Tongue (tissue), 2 donors: ENCODE measurements around the gene MARS1. TPM values are rescaled to one million over a fixed set of nuclear protein-coding genes. Genes with fewer than 3 reads are reported as not detected.

Source experiments
- DNase-seq: peaks from one replicate; pipeline ENCODE4 v3.0.0-alpha.2; 2015
- total RNA-seq: library from RNA; depleted of rRNA; stranded (reverse); fragments of >200 nt; gene quantifications from one replicate; pipeline ENCODE4 v1.2.3, GENCODE V29; 2014

Gene MARS1
- total RNA-seq, 1 donor from 2014 or later = 72.3 TPM

DNA sequence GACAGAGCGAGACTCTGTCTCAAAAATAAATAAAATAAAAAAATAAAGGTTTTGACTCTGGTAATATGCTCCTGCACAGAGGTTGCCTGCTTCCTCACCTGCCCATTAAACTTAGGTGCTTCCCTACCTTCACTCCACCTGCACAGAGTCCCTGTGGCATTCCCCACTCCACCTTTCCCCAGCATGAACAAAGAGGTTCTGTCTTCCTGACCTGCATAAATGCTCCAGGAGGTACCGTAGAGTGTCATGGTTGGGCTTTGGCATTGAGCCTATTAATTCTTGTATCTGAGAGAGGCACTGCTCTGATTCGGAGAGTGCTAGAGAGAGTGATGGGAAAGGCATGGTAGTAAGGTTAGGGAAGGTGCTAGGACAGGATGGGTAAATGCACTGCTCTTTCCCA, 14.5 kb upstream of the MARS1 start:
- no peak for DNase-seq

DNA sequence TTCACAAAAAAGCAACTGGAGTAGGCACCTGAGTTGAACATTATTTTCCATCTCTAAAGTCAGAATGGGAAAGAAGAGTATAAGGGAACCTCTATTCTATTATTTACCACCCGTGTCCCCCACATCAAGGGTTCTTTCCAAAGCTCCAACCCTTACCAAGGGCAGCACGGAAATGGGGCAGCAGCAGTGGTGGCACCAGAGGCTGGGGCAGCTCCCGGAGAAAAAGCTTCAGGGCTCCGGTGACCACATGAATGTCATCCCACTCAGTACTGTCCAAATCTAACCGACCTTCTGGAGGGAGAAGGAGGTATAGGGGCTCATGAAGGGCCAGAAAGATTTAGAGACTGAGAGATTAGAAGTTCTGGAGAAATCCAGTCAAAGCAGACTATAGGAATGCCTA, 14.0 kb upstream of the MARS1 start:
- DNase-seq = no peak

DNA sequence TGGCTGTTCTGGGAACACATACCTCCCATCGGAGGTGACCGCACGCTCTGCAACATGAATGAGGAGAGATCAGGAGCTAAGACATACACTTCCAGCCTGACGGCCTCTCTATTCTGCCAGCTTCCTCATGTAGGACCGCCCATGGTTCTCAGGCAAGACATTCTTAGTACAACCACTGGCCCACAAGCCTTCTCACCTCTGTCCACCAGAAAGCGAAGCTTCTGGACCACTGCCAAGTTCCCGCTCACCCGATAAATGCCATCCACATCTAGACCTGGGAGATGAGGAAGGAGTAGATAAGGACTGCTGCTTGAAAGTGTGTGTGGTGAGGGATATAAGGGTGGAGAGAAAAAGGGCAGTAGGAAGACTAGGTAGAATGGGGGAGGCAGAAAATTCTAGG, 13.4 kb upstream of the MARS1 start:
- no peak for DNase-seq

DNA sequence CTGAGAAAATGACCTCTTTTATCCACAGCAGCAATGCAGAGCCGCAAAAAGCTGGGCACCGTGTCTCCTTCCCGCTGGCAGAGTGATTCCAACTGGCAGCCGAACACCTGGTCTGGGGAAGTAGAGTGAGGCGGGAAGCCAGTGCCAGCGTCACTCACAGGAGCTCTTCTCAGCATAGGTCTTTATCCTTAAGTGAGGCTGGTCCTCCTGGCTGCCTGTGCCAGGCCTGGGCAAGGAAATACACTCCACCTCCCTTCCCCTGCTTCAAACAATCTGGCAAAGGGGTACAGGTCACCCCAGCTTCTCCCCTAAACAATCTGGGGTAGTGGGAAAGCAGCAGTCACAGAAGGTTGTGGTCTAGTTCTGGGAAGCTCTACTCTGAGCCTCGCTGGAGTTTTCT, 13.0 kb upstream of the MARS1 start:
- DNase-seq = no peak

DNA sequence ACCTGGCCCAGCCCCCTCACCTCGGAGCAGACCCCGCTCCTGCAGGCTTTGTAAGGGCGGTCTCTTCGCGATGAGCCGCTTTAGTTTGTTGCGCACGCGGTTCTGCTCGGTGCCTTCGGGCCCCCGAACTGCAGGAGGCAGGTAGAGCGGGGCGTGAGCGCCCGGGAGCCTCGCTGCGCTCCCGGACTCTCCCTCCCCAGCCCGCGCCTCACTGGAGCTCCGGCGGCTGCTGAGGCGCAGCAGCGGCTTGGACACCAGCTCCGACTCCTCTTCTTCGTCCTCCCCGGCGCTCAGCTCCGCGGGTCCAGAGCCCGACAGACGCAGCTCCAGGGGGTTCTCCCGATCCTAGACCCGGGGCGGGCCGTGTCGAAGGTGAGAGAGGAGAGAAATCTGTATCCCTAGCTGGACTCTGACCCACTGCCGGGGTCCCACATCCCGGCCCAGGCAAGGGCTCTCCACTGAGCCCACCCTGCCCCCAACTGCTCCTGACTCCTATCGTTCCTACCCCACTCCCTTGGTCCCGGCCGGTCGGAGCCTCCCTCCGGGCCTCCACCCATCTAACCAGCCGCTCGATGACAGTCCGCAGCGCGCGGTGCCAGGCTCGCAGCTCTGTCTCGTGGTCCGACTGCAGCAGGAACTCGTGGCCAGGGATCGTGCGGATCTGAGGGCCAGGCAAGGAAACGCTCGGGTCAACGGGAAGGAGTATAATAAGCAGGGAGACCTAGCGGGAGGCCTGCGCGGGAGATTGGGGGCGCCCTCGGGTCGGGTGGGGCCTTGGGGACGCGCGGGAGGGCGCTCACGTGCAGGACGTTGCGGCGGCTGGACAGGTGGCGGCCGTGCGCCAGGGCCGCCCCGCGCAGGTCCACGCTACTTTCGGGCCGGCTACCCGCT, 12.4 kb upstream of the MARS1 start:
- DNase-seq = no peak

DNA sequence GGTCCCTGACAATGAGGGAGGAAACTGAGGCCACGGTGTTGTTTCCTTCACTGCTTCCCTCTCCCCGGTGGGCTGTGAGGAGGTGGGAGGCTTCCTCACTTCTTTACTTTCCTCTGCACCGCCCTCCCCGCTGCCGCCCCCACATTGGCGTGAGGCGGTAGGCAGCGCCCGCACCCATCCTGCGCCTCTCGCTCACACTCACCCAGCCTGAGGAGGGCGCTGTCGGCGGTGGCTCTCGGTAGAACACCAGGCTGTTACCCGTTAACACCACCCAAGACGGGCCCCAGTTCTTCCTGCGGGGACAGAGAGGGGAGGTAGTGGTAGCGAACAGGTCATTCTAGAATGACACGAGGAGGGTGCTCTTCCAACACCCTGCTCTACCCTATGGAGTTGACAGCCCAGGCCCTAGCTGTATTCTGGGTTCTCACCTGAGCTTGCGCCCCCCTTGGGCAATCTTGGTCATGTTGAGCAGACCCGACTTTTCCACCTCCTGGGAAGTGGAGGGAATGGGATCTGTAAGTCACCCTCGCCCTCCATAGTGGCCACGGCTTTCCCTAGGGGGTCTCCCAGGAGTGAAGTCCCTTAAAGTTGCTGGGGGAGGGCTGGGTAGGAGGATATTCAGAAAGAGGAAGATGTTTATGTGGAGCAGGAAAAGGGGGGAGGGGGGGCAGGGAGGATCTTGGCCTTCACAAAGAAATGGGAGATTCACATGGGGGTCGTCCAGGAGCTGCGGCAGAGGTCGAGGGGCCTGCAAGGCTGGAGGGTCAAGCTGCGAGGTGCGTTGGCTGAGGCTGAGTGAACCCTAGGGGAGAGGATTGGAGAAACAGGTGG, 11.5 kb upstream of the MARS1 start:
- no peak for DNase-seq

DNA sequence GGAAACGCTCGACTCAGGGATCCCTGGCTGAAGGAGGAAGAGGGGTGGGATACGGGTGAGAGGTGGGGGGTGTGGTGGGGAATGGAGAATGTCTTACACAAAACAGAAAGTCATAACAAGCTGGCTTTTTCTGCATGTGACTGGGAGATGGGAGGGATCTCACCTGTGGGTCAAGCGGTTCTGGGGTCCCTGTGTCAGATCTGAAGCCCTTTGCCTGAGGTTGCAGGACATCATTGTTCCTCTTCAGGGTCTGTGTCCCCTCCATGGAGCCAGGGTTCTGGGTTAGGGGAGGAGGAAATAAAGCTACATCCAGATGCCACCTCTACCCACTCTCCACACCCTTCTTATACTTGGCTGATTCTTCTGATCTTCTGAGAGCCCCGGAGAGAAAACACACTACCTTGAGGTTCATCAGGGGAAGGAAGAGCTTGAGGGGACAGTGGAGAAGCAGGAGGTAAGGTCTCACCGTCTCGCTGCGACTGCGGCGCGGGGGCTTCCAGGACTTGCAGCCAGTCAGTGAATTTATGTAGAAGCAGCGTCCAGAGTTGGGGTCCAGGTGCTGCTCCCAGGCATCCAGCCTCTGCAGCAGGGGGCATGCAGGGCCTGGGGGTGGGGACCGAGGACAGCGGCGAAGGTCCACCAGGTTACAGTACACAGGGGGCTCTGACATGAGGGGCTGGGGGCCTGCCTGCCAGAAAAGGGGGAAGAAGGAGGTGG, 10.7 kb upstream of the MARS1 start:
- no peak for DNase-seq

DNA sequence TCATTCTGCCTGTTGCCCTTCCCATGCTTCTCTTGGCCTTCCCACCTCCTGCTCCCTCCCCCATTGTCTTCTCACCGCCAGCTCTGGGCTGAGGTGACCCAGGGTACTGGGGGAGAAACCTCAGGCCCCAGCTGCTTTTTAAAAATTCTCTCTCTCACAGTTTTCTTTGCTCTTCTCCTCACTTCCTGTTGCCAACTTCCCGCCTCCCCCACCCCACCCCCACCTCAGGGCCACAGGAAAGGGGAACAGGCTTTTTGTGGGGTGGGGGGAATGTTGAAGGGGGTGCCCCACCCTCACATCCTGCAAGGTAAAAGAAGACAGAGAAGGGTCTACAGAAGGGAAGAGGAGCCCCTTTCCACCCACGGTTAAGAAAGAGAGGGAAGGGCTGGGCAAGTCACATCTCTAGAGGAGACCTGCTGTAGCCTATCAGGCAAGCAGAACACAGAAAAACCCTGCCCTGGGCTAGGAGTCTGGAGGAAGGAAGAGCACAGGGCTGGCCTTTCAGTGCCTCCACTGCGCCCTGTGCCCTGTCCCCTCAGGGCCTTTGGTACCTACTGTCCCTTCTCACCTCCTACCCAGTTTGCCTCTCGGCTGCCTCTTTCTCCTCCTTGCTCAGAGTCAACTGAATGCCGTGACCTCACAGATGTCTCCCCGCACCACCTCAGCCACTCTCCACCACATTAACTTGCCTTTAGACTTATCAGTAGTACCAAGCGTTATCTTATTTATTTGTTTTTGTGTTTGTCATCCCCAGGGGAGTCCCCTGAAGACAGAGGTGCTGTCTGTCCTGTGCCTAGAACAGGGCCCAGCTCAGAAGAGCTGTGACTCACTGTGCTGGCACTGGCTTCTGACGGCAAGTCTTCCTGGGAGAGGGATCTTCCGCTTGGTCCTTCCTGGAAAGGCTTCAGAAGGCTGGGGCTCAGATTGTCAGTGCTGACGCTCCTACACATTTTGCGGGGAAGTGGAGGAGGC, 9.9 kb upstream of the MARS1 start:
- no peak for DNase-seq

DNA sequence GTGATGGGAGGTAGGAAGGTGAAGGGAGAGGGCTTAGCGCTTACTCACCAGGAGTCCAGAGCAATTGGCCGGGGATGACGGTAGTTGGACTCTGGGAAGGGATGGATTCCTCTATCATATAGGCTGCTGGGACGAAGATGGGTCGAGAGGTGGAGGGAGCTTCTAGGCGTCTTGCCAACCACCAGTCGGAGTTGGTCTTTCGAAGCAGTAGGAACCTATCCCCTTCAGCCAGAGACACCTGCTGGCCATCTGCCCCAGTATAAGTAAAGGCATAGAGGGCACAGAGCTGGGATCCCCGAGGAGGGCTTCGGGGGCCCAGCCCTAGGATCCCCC, 8.9 kb upstream of the MARS1 start:
- DNase-seq = no peak

DNA sequence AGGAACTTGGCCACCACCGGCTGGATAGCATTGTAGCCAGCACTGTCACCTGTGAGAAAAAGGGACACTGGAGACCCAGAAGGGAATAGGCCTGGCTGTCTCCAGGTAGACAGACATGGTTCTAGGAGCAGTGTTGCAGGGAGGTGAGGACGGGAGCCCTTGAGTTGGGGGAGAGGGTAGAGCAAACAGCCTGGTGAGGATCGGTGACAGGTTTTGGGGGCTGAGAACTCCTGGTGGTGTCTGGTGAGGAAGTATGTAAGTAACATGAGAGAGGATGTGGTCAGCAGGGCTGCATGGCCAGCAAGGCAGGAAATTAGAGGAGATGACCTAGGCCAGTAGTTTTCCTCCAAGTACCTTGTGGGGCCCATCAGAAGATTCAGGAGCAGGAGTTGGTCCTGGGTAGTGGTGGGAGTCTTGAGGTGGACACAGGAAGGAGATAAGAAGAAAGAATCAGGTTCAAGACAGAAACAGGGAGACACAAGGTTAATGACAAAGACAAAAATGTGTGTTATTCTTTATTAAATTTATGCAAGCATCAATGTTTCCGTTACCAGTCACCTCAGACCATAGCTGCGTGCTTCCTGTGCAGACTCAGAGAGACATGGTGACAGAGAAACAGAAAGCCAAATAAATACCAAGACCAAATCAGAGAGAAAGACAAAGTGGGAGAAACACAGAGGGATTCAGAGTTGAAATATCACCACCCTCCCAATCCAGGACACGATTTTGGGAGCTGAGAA, 8.3 kb upstream of the MARS1 start, which contains the start of gene ARHGAP9:
Gene ARHGAP9, minus strand, starts transcription at position 491 of the 740 bp plus-strand sequence. Its CDS starts 460 bp downstream, at position 31.
- DNase-seq = no peak

DNA sequence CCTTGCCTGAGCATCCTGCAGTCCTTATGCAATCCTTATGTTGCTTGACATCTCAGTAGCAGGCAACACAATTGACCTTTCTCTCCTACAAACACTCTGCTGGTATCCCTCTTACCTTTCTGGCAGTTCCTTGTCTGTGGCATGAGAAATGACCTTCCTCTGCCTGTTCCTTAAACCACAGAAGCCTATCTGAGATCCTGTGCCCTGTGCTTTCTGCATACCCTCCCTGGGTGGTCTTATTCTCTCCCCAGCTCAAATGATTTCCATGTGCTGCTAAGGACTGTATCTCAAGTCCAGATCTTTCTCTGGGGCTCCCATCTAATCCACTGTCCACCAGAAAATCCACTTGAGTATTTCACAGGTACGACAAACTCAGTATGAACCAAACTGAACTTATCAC, 6.2 kb upstream of the MARS1 start:
- no peak for DNase-seq

DNA sequence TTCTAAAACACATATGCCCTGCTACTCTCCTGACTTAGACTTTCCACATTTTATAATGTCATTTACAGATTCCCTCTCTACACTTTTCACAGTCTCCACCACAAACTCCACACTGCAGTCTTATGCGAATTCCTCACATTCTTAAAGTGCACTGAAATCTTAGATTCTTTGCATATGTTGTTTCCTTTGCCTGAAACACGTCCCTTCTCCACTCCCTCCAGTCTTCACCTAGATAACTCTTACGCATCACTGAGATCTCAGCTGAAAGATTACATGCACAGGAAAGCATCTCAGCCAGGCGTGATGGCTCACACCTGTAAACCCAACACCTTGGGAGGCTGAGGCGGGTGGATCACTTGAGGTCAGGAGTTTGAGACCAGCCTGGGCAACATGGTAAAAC, 4.4 kb upstream of the MARS1 start:
- no peak for DNase-seq

DNA sequence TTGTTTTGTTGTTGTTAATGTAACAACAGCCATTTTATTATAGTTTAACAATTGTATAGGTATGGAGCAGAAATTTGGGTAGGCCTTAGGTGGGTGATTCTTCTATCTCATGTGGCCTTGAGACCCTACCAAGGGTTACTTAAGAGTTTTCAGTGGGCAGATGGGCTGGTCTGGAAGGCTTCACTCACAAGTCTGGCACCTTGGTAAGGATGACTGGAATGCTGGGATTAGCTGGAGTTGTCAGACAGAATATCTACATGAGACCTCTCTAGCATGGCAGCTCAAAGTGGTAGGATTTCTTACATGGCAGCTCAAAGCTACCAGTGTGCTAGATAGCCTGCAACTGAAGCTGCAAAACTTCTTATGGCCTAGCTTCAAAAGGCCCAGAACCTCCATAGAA, 2.2 kb upstream of the MARS1 start:
- no peak for DNase-seq

DNA sequence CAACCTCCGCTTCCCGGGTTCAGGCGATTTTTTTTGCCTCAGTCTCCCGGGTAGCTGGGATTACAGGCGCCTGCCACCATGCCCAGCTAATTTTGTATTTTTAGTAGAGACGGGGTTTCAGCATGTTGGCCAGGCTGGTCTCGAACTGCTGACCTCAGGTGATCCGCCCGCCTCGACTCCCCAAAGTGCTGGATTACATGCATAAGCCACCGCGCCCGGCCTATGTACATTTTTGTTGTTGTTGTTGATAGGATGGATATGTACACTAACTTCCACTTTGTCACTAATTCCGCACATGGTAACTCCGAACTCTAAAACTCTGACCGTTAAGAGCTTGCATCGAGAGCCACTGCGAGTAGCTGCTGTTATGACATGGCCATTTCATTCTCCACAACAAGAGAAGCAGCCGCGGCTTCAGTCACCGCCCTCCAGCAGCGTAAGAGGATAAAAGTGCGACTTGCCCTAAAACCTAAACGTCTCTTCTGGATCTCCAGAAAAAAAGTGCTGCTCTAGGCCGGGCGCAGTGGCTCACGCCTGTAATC, 742 bp upstream of the MARS1 start:
- peak; percentile 8 for DNase-seq

DNA sequence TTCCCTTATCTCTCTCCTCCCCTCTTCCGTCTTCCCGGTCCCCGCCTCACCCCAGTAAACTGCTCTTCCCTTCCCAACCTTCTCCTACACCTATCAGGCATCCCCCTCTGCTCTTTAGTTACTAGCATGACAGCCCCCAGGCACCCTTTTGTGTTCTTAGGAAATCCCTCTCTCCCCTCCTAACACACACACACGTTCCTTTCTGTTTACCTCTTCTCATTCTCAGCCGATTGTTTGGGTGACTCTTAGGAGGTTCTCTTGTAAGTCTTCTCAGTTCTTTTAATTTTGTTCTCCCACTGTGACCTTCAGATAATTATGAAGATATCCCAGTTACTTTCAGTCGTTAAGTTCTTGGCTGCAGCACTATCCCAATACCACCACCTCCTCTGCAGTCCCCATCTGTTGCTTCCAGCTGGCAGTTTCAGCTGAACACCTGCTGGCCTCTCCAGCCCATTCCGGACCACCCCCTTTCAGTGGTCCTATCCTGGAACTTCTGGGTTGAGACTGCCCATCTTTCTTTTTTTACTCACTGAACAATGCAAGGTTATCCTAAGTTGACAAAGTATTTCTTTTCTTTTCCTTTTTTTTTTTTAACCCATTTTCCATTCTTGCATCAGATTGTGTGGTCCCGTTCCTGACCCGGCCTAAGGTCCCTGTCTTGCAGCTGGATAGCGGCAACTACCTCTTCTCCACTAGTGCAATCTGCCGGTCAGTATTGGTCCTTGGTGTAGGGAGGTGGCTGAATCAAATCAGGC, 711 bp downstream of the MARS1 start:
- DNase-seq = peak; percentile 25

DNA sequence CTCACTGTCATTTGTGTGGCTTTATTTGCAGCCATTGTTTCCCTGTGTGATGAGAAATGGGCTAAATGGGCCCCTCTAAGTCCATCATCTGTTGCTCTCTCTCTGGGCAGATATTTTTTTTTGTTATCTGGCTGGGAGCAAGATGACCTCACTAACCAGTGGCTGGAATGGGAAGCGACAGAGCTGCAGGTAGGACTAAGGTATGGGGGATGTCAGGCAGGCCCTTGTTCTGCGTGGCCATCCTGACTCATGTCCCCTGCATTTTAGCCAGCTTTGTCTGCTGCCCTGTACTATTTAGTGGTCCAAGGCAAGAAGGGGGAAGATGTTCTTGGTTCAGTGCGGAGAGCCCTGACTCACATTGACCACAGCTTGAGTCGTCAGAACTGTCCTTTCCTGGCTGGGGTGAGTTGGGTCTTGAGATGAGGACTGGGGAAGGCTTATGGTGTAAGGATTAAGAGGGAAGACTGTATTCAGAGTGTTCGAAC, 1.3 kb downstream of the MARS1 start:
- no peak for DNase-seq

DNA sequence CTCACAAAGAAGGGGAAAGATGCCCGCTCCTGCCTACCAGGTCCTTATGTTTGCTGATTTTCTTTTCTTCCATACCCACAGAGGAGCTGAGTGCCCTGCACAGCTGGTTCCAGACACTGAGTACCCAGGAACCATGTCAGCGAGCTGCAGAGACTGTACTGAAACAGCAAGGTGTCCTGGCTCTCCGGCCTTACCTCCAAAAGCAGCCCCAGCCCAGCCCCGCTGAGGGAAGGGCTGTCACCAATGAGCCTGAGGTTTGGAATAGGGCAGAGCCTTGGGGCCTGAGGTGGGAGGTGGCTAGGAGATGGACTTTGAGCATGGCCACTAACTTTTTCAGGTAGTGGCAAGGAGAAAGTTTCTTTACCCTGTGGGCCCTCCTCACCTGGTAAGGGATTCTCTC, 2.3 kb downstream of the MARS1 start:
- no peak for DNase-seq

DNA sequence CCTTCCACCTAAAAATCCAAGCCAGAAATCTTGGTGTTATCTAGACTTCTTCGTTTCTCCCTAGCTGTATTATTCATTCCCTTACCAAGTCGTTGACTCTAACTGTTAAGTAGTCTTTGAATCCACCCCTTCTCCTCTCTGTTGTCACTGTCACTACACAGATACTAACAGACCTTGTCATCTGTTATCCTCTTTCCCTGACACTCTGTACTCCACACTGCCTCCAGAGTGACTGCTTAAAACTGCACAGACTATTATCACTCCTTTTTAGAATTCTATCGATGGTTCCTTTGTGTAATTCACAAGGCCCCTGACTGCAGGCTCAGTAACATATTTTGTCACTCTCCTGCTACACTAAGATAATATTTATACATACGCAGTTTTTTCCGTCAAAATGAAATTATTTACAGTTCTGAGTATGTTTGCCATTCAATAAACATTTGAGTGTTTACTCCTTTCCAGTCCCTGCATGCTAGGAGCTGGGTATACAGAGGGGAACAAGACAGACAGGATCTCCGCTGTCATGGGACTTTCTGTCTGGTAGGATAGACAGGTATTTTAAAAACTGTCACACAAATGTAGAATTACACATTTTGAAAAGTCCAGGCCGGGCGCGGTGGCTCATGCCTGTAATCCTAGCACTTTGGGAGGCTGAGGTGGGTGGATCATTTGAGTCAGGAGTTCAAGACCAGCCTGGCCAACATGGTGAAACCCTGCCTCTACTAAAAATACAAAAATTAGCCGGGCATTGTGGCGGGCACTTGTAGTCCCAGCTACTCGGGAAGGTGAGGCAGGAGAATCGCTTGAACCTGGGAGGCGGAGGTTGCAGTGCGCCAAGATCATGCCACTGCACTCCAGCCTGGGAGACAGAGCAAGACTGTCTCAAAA, 3.8 kb downstream of the MARS1 start:
- DNase-seq = no peak
